Mesenchymal stem cell (in vitro differentiated cells and primary cell): ENCODE data around the gene CMKLR1.

ENCODE experiments used
- DNase-seq: peaks from one replicate; pipeline ENCODE4 v3.0.0-alpha.2; 2013
- H2AFZ ChIP-seq: one replicate; pipeline ENCODE4 v1.6.1; 2013; ENCODE audit warnings: low read depth, mild to moderate bottlenecking, control low read depth, inconsistent platforms, low read length, moderate library complexity
- H2AK5ac ChIP-seq: 2 replicates; pipeline ENCODE4 v1.6.1; 2013; ENCODE audit warnings: low read length, moderate library complexity, mild to moderate bottlenecking, inconsistent platforms; ENCODE audit not compliant: severe bottlenecking
- H2BK120ac ChIP-seq: one replicate; pipeline ENCODE4 v1.6.1; 2013; ENCODE audit warnings: low read depth, mild to moderate bottlenecking, inconsistent platforms, low read length, moderate library complexity
- H2BK12ac ChIP-seq, 2 experiments: one replicate each; pipeline ENCODE4 v1.6.1; 2013; ENCODE audit warnings: inconsistent platforms in 2 of 2, low read length in 2 of 2, mild to moderate bottlenecking in 2 of 2, moderate library complexity in 2 of 2, control low read depth in 1 of 2
- H2BK15ac ChIP-seq: one replicate; pipeline ENCODE4 v1.6.1; 2013; ENCODE audit warnings: mild to moderate bottlenecking, low read depth, inconsistent platforms; ENCODE audit not compliant: poor library complexity, severe bottlenecking
- H2BK5ac ChIP-seq: 2 replicates; pipeline ENCODE4 v1.6.1; 2013; ENCODE audit warnings: low read depth, mild to moderate bottlenecking, low read length, control low read depth, inconsistent platforms; ENCODE audit not compliant: poor library complexity, severe bottlenecking
- H3K14ac ChIP-seq, 2 experiments: one replicate each; pipeline ENCODE4 v1.6.1; 2013; ENCODE audit warnings: inconsistent platforms in 2 of 2, low read length in 2 of 2, control low read depth in 1 of 2, mild to moderate bottlenecking in 1 of 2, moderate library complexity in 1 of 2
- H3K18ac ChIP-seq, 2 experiments: one replicate each; pipeline ENCODE4 v1.6.1; 2013; ENCODE audit warnings: inconsistent platforms in 2 of 2, low read length in 2 of 2, control low read depth in 1 of 2, low read depth in 1 of 2, mild to moderate bottlenecking in 1 of 2
- H3K23ac ChIP-seq, 2 experiments: one replicate each; pipeline ENCODE4 v1.6.1; 2013; ENCODE audit warnings: inconsistent platforms in 2 of 2, low read length in 2 of 2, mild to moderate bottlenecking in 2 of 2, moderate library complexity in 2 of 2, control low read depth in 1 of 2
- H3K27ac ChIP-seq: 2 replicates; pipeline ENCODE4 v1.5.1; 2013; ENCODE audit warnings: mild to moderate bottlenecking, moderate library complexity, low read length, control low read depth, inconsistent platforms; ENCODE audit not compliant: poor library complexity, severe bottlenecking
- H3K27me3 ChIP-seq, 2 experiments: 2 replicates each; pipeline versions ENCODE4 v1.6.1 to v1.7.0; 2013; ENCODE audit warnings: low read length in 2 of 2, mild to moderate bottlenecking in 2 of 2, moderate library complexity in 2 of 2, control low read depth in 1 of 2, inconsistent platforms in 1 of 2; ENCODE audit not compliant: control insufficient read depth in 1 of 2, insufficient read depth in 1 of 2
- H3K36me3 ChIP-seq, 2 experiments: 2 replicates each; pipeline versions ENCODE4 v1.6.1 to v1.7.0; 2013; ENCODE audit warnings: low read length in 2 of 2, control low read depth in 1 of 2, inconsistent platforms in 1 of 2, low read depth in 1 of 2, mild to moderate bottlenecking in 1 of 2; ENCODE audit not compliant: insufficient read depth in 2 of 2, control insufficient read depth in 1 of 2
- H3K4ac ChIP-seq, 2 experiments: one replicate each; pipeline ENCODE4 v1.6.1; 2013; ENCODE audit warnings: inconsistent platforms in 2 of 2, low read length in 2 of 2, mild to moderate bottlenecking in 2 of 2, moderate library complexity in 2 of 2, control low read depth in 1 of 2, low read depth in 1 of 2
- H3K4me1 ChIP-seq: 2 replicates; pipeline ENCODE4 v1.6.1; 2013; ENCODE audit warnings: low read depth, low read length, control low read depth; ENCODE audit not compliant: control insufficient read depth, insufficient read depth
- H3K4me2 ChIP-seq: 2 replicates; pipeline ENCODE4 v1.6.1; 2013; ENCODE audit warnings: low read length, mild to moderate bottlenecking, inconsistent platforms; ENCODE audit not compliant: poor library complexity, severe bottlenecking
- H3K4me3 ChIP-seq, 2 experiments: 2 replicates each; pipeline versions ENCODE4 v1.5.1 to v1.7.0; 2013; ENCODE audit warnings: low read length in 2 of 2, mild to moderate bottlenecking in 2 of 2, control low read depth in 1 of 2, low read depth in 1 of 2; ENCODE audit not compliant: insufficient read depth in 1 of 2
- H3K79me1 ChIP-seq: replicated peaks from 2 replicates; pipeline ENCODE4 v1.6.1; 2013; ENCODE audit warnings: mild to moderate bottlenecking, control low read depth, low read length, inconsistent platforms; ENCODE audit not compliant: poor library complexity, severe bottlenecking
- H3K9ac ChIP-seq: 2 replicates; pipeline ENCODE4 v1.7.0; 2013; ENCODE audit warnings: mild to moderate bottlenecking, low read length, moderate library complexity
- H3K9me3 ChIP-seq: 2 replicates; pipeline ENCODE4 v1.7.0; 2013; ENCODE audit warnings: mild to moderate bottlenecking, low read length; ENCODE audit not compliant: control insufficient read depth
- H4K8ac ChIP-seq: one replicate; pipeline ENCODE4 v1.6.1; 2013; ENCODE audit warnings: inconsistent platforms, mild to moderate bottlenecking, low read length, moderate library complexity
- H4K91ac ChIP-seq: one replicate; pipeline ENCODE4 v1.6.1; 2013; ENCODE audit warnings: mild to moderate bottlenecking, low read length, inconsistent platforms
- WGBS: methylation state at CpG from one replicate; pipeline ENCODE4 v1.1.7; 2013; ENCODE audit warnings: mixed read lengths; 5-methylcytosine and 5-hydroxymethylcytosine counted together

Gene CMKLR1

DNA sequence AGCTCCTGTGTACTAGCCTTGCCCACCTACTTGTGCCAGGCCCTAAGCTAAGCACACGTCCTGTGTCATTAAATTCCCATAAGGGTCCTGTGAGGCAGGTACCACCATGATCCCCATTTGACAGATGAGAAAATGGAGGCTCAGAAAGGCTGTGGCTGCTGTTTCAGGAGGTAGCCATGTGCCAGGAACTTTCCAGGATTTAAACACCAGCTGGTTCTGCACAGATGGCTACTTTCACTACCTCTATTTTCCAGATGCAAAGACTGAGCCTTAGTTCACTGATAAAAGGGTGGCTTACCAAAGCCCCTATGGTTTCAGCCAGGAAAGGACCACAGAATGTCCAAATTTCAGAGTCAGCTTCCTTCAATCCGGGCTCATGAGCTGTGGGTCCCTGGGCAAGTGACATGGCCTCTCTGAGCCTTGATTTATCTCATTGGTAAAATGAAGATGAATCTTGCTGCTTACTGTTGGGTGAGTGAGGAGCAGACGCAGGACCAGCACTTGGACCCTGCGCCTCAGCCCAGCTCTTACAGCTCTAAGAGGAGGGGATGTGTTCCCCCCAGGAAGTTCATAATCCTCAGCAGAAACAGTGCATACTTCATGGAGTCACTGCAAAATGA is 23.5 kb downstream of the CMKLR1 start:
- no peaks in the 10 kb centered on the region for H3K9me3 ChIP-seq
- H3K14ac ChIP-seq: no peak overlapping the region
- H2AFZ ChIP-seq: no peak overlapping the region
- H2BK5ac ChIP-seq: no peak overlapping the region
- no peak overlapping the region for H3K23ac ChIP-seq
- peaks cover 8% of the 10 kb centered on the region for H3K4me1 ChIP-seq
- no peak overlapping the region for H2AK5ac ChIP-seq
- no peak overlapping the region for H3K18ac ChIP-seq
- no peak overlapping the region for H3K4ac ChIP-seq
- DNase-seq: no peak
- WGBS: 74% methylated on average over 4 of the region's 4 CpGs
- H3K9ac ChIP-seq: no peak overlapping the region
- H4K8ac ChIP-seq: no peak overlapping the region
- no peaks in the 10 kb centered on the region for H3K79me1 ChIP-seq
- H2BK15ac ChIP-seq: no peak overlapping the region
- H3K27ac ChIP-seq: no peak overlapping the region
- no peak overlapping the region for H4K91ac ChIP-seq
- no peak overlapping the region for H3K4me2 ChIP-seq
- no peak overlapping the region for H3K4me3 ChIP-seq
- H3K27me3 ChIP-seq: peaks cover 0 to 74% of the 10 kb centered on the region in 2 experiments
- no peaks in the 10 kb centered on the region for H3K36me3 ChIP-seq
- no peak overlapping the region for H2BK120ac ChIP-seq
- no peak overlapping the region for H2BK12ac ChIP-seq

DNA sequence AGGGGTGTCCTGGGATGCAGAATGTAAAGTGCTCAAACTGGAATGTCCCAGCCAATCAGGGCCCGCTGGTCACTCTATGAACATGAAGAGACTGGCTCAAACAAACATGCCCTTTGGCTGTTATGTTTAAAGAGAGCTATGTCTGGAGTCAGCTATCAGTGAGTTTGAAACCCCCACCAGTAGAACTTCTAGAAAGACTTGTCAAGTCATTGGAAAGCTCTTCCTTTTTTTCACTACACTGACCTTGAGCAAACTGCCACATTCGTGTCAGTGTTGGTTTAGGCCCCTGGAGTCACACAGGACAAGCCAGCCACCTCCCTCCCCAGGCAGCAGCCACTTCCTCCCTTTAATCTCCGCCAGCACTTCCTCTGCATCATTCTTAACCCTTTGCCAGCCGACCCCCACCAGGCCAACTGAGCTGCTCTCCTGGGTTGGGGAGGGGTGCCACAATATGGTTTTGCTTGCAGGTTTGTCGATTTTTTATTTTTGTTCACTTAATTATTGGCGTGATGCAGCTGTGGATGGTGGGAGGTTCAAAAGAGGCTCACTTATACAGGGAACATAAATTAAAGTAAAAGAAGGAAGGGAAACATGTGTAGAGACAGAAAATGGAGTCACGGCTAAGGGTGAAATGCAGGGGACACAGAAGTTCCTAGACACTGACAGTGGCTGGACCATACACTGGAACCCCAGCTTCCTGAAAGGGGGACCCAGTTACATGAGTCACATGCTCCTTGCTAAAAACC is 25.3 kb downstream of the CMKLR1 start:
- H2BK12ac ChIP-seq: no peak overlapping the region
- no peaks in the 10 kb centered on the region for H3K9me3 ChIP-seq
- no peak for DNase-seq
- no peak overlapping the region for H2AFZ ChIP-seq
- no peak overlapping the region for H3K4ac ChIP-seq
- H2BK120ac ChIP-seq: no peak overlapping the region
- H4K8ac ChIP-seq: no peak overlapping the region
- H2BK15ac ChIP-seq: no peak overlapping the region
- H3K4me1 ChIP-seq: peaks cover 8% of the 10 kb centered on the region
- no peak overlapping the region for H3K18ac ChIP-seq
- H2AK5ac ChIP-seq: no peak overlapping the region
- WGBS: 58% methylated on average over 6 of the region's 7 CpGs
- peaks cover 0 to 79% of the 10 kb centered on the region in 2 experiments for H3K27me3 ChIP-seq
- H2BK5ac ChIP-seq: no peak overlapping the region
- no peak overlapping the region for H3K9ac ChIP-seq
- no peak overlapping the region for H4K91ac ChIP-seq
- H3K79me1 ChIP-seq: no peaks in the 10 kb centered on the region
- no peak overlapping the region for H3K14ac ChIP-seq
- no peaks in the 10 kb centered on the region for H3K36me3 ChIP-seq
- H3K23ac ChIP-seq: no peak overlapping the region
- H3K4me3 ChIP-seq: no peak overlapping the region
- H3K27ac ChIP-seq: no peak overlapping the region
- H3K4me2 ChIP-seq: no peak overlapping the region

DNA sequence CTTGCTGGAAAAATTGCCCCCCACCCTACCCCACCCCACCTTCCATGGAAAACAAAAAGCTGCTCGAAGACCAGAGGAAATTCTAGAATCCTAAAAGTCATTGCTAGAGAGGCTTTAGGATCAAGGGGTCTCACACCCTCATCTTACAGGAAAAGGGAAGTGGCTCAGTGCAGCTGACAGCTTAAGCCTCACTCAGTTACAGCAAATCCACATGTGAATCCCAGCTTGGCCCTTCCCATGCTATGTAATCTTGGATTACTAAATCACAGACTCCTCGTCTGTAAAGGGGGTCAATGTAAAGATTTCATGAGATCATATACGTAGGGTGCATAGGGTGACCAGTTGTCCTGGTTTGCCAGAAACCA is 25.9 kb downstream of the CMKLR1 start:
- Histone ChIP-seq H2AFZ (no peak overlapping the region), H3K27ac (no peak overlapping the region), H3K23ac (no peak overlapping the region), H3K9ac (no peak overlapping the region), H3K4ac (no peak overlapping the region), H2BK120ac (no peak overlapping the region), H2BK5ac (no peak overlapping the region), H2AK5ac (no peak overlapping the region), H3K4me1 (peaks cover 13% of the 10 kb centered on the region), H3K36me3 (no peaks in the 10 kb centered on the region), H2BK15ac (no peak overlapping the region), H3K4me2 (no peak overlapping the region), H2BK12ac (no peak overlapping the region), H3K79me1 (no peaks in the 10 kb centered on the region), H3K14ac (no peak overlapping the region), H3K9me3 (no peaks in the 10 kb centered on the region), H3K4me3 (no peak overlapping the region), H3K18ac (no peak overlapping the region), H4K8ac (no peak overlapping the region), H3K27me3 (peaks cover 0 to 75% of the 10 kb centered on the region in 2 experiments), H4K91ac (no peak overlapping the region)
- WGBS: 59% methylated on average over 3 of the region's 3 CpGs
- no peak for DNase-seq

DNA sequence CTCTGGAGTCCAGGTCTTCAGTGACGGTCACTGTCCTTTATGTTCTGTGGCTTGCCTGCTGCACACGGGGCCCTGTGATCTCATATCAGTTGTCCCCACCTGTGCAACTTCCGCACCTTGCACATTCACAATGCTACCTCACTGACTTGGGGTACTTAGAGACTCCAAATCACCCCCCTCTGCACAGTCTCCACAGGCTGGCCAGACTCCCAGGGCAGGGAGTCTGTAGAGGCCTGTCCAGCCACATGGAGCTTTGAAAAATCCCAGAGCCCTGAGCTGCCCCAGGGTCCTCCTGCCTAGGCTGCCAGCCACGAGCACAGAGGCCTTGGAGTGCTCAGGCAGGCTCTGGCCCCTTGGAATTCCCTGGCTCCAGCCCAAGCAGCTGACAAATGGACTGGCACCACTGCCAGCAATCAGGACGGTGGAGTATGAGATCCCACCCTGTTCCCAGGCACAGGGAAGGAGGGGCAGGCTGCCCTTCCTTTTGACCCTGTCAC is 26.4 kb downstream of the CMKLR1 start:
- Histone ChIP-seq H2BK5ac (no peak overlapping the region), H3K9me3 (no peaks in the 10 kb centered on the region), H3K27ac (no peak overlapping the region), H3K23ac (no peak overlapping the region), H3K4ac (no peak overlapping the region), H2AK5ac (no peak overlapping the region), H3K14ac (no peak overlapping the region), H2BK15ac (no peak overlapping the region), H2AFZ (no peak overlapping the region), H4K8ac (no peak overlapping the region), H3K79me1 (no peaks in the 10 kb centered on the region), H3K36me3 (no peaks in the 10 kb centered on the region), H3K9ac (no peak overlapping the region), H3K4me2 (no peak overlapping the region), H2BK120ac (no peak overlapping the region), H3K4me1 (peaks cover 17% of the 10 kb centered on the region), H4K91ac (no peak overlapping the region), H3K18ac (no peak overlapping the region), H3K4me3 (no peak overlapping the region), H3K27me3 (peaks cover 0 to 75% of the 10 kb centered on the region in 2 experiments), H2BK12ac (no peak overlapping the region)
- DNase-seq: no peak
- WGBS: 61% methylated on average over 5 of the region's 5 CpGs
